Activated naive CD8-positive, alpha-beta T cell treated with anti-CD3 and anti-CD28 coated beads, Interleukin-2, amount 50 U/mL, for 24 hours (primary cell): ENCODE results near the gene HS3ST5.

ENCODE experiments used
- ATAC-seq: fragments of 150-1000 bp; cut with Tn5 transposase; one replicate; pipeline ENCODE4 v1.10.0; 2021
- DNase-seq: peaks from one replicate; pipeline ENCODE4 v3.0.0; 2021
- H3K27ac Mint-ChIP-seq: one replicate; pipeline ENCODE4 v1.8.0; 2021; ENCODE audit warnings: mild to moderate bottlenecking, mixed read lengths
- H3K27me3 Mint-ChIP-seq: one replicate; pipeline ENCODE4 v1.8.0; 2021; ENCODE audit warnings: mixed read lengths
- H3K36me3 Mint-ChIP-seq: one replicate; pipeline ENCODE4 v1.8.0; 2021; ENCODE audit warnings: low read depth, mixed read lengths
- H3K4me1 Mint-ChIP-seq: one replicate; pipeline ENCODE4 v1.8.0; 2021; ENCODE audit warnings: mixed read lengths
- H3K4me3 Mint-ChIP-seq: one replicate; pipeline ENCODE4 v1.8.0; 2021; ENCODE audit warnings: mild to moderate bottlenecking, moderate library complexity, mixed read lengths
- H3K9me3 Mint-ChIP-seq: one replicate; pipeline ENCODE4 v1.8.0; 2021; ENCODE audit warnings: mixed read lengths

HS3ST5 gene

GRCh38 chr6:114342826-114343781 is at the start of gene HS3ST5:
Gene HS3ST5, minus strand, starts transcription at chr6:114343023. Its CDS starts 280,178 bp downstream, at chr6:114062845.
- H3K27me3 Mint-ChIP-seq, result peaks cover 38% of the 10 kb centered on the region

GRCh38 chr6:114390176-114390575 is 47.4 kb upstream of the HS3ST5 start:
- ATAC-seq (no peak), DNase-seq (no peak)
- Mint-ChIP-seq H3K27me3 (no peaks in the 10 kb centered on the region), H3K36me3 (no peaks in the 10 kb centered on the region), H3K9me3 (no peaks in the 10 kb centered on the region), H3K27ac (no peak overlapping the region), H3K4me3 (no peak overlapping the region), H3K4me1 (no peaks in the 10 kb centered on the region)

More at GRCh38 chr6:114342826-114343781, at the start of gene HS3ST5:
- Mint-ChIP-seq H3K4me1 (no peaks in the 10 kb centered on the region), H3K27ac (no peak within 1 kb of the TSS), H3K4me3 (no peak within 1 kb of the TSS), H3K36me3 (no peaks in the 10 kb centered on the region), H3K9me3 (no peaks in the 10 kb centered on the region)
- ATAC-seq (peak; percentile 49), DNase-seq (no peak)

- Mint-ChIP-seq H3K4me3 (no peak overlapping the region), H3K27me3 (no peaks in the 10 kb centered on the region), H3K27ac (no peak overlapping the region), H3K36me3 (no peaks in the 10 kb centered on the region), H3K9me3 (no peaks in the 10 kb centered on the region), H3K4me1 (no peaks in the 10 kb centered on the region)
- DNase-seq (no peak), ATAC-seq (no peak)
These were observed 46.3 kb upstream of the HS3ST5 start for GRCh38 chr6:114389111-114389510.

- no peaks in the 10 kb centered on the region for H3K27me3 Mint-ChIP-seq
- H3K27ac Mint-ChIP-seq, result no peak overlapping the region
- no peaks in the 10 kb centered on the region for H3K36me3 Mint-ChIP-seq
- H3K4me3 Mint-ChIP-seq, result no peak overlapping the region
- no peaks in the 10 kb centered on the region for H3K4me1 Mint-ChIP-seq
- H3K9me3 Mint-ChIP-seq, result peaks cover 4% of the 10 kb centered on the region
- DNase-seq, result no peak
- ATAC-seq, result no peak
These were observed 39.6 kb upstream of the HS3ST5 start for GRCh38 chr6:114382406-114382805.

- DNase-seq, result no peak
These were observed 35.1 kb upstream of the HS3ST5 start for GRCh38 chr6:114377881-114378280.

GRCh38 chr6:114376611-114377175 is 33.9 kb upstream of the HS3ST5 start:
- H3K4me1 Mint-ChIP-seq, result no peaks in the 10 kb centered on the region
- no peak overlapping the region for H3K4me3 Mint-ChIP-seq
- no peaks in the 10 kb centered on the region for H3K27me3 Mint-ChIP-seq
- no peak overlapping the region for H3K27ac Mint-ChIP-seq
- H3K36me3 Mint-ChIP-seq, result no peaks in the 10 kb centered on the region
- no peak for DNase-seq
- peaks cover 4% of the 10 kb centered on the region for H3K9me3 Mint-ChIP-seq
- no peak for ATAC-seq

More at GRCh38 chr6:114377881-114378280, 35.1 kb upstream of the HS3ST5 start:
- no peaks in the 10 kb centered on the region for H3K27me3 Mint-ChIP-seq
- no peak overlapping the region for H3K4me3 Mint-ChIP-seq
- H3K27ac Mint-ChIP-seq, result no peak overlapping the region
- peaks cover 4% of the 10 kb centered on the region for H3K9me3 Mint-ChIP-seq
- ATAC-seq, result no peak
- H3K4me1 Mint-ChIP-seq, result no peaks in the 10 kb centered on the region
- H3K36me3 Mint-ChIP-seq, result no peaks in the 10 kb centered on the region

GRCh38 chr6:114375541-114376192 is 32.8 kb upstream of the HS3ST5 start:
- no peaks in the 10 kb centered on the region for H3K27me3 Mint-ChIP-seq
- H3K27ac Mint-ChIP-seq, result no peak overlapping the region
- H3K9me3 Mint-ChIP-seq, result peaks cover 4% of the 10 kb centered on the region
- H3K4me1 Mint-ChIP-seq, result no peaks in the 10 kb centered on the region
- H3K36me3 Mint-ChIP-seq, result no peaks in the 10 kb centered on the region
- H3K4me3 Mint-ChIP-seq, result no peak overlapping the region
- ATAC-seq, result no peak
- no peak for DNase-seq

- no peak overlapping the region for H3K4me3 Mint-ChIP-seq
- no peaks in the 10 kb centered on the region for H3K9me3 Mint-ChIP-seq
- H3K4me1 Mint-ChIP-seq, result no peaks in the 10 kb centered on the region
- H3K36me3 Mint-ChIP-seq, result no peaks in the 10 kb centered on the region
- ATAC-seq (no peak), DNase-seq (no peak)
- H3K27ac Mint-ChIP-seq, result no peak overlapping the region
- H3K27me3 Mint-ChIP-seq, result no peaks in the 10 kb centered on the region
These were observed 24.6 kb upstream of the HS3ST5 start for GRCh38 chr6:114367315-114367961.

- Mint-ChIP-seq H3K4me1 (no peaks in the 10 kb centered on the region), H3K27me3 (no peaks in the 10 kb centered on the region), H3K4me3 (no peak overlapping the region), H3K9me3 (no peaks in the 10 kb centered on the region), H3K27ac (no peak overlapping the region), H3K36me3 (no peaks in the 10 kb centered on the region)
- DNase-seq, result no peak
- no peak for ATAC-seq
These were observed 24.1 kb upstream of the HS3ST5 start for GRCh38 chr6:114366899-114367298.

GRCh38 chr6:114364301-114364700 is 21.5 kb upstream of the HS3ST5 start:
- ATAC-seq (no peak), DNase-seq (no peak)
- Mint-ChIP-seq H3K36me3 (no peaks in the 10 kb centered on the region), H3K27me3 (no peaks in the 10 kb centered on the region), H3K4me1 (no peaks in the 10 kb centered on the region), H3K9me3 (no peaks in the 10 kb centered on the region), H3K27ac (no peak overlapping the region), H3K4me3 (no peak overlapping the region)

GRCh38 chr6:114362957-114363356 is 20.1 kb upstream of the HS3ST5 start:
- ATAC-seq, result no peak
- Mint-ChIP-seq H3K4me1 (no peaks in the 10 kb centered on the region), H3K9me3 (no peaks in the 10 kb centered on the region), H3K4me3 (no peak overlapping the region), H3K27me3 (no peaks in the 10 kb centered on the region), H3K27ac (no peak overlapping the region), H3K36me3 (no peaks in the 10 kb centered on the region)
- no peak for DNase-seq

- DNase-seq (no peak), ATAC-seq (no peak)
- Mint-ChIP-seq H3K9me3 (no peaks in the 10 kb centered on the region), H3K27me3 (no peaks in the 10 kb centered on the region), H3K4me1 (no peaks in the 10 kb centered on the region), H3K27ac (no peak overlapping the region), H3K36me3 (no peaks in the 10 kb centered on the region), H3K4me3 (no peak overlapping the region)
These were observed 19.6 kb upstream of the HS3ST5 start for GRCh38 chr6:114362396-114362795.

GRCh38 chr6:114361036-114361435 is 18.2 kb upstream of the HS3ST5 start:
- H3K36me3 Mint-ChIP-seq, result no peaks in the 10 kb centered on the region

GRCh38 chr6:114355300-114355699 is 12.5 kb upstream of the HS3ST5 start:
- ATAC-seq (no peak), DNase-seq (no peak)
- Mint-ChIP-seq H3K27ac (no peak overlapping the region), H3K36me3 (no peaks in the 10 kb centered on the region), H3K27me3 (no peaks in the 10 kb centered on the region), H3K4me3 (no peak overlapping the region), H3K9me3 (no peaks in the 10 kb centered on the region), H3K4me1 (no peaks in the 10 kb centered on the region)

More at GRCh38 chr6:114361036-114361435, 18.2 kb upstream of the HS3ST5 start:
- Mint-ChIP-seq H3K9me3 (no peaks in the 10 kb centered on the region), H3K4me3 (no peak overlapping the region), H3K27ac (no peak overlapping the region), H3K27me3 (no peaks in the 10 kb centered on the region), H3K4me1 (no peaks in the 10 kb centered on the region)
- DNase-seq (no peak), ATAC-seq (no peak)
